Measurements from ENCODE around the gene PLXNA4.

Gene PLXNA4

DNA sequence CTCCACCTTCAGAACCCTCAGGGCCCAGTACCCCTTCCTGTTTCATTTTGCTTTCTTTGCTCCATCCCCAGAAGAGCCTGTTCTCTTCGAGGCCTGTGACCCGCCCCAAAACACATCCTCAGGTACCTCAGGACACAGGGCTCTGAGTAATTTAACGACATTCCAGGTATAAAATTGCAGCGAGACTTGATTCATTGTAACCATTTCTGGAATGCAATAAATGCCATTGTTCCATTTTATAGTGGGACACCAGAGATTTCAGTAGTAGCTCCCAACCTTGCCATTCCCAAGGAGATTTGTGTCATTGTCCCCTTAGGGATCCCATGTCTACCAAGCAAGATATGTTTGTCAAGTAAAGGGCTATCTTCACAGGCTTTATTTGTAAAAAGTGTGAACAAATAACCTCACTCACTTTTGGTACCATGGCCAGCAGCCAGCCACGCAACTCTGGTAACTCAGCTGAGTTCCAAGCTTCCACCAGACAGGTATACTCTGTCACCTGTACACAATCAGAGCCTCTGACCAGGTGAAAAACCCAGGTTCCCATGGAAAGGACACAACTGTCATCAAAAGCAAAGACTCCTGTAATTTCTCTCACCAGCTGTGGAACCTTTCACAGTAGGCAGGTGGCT lies 441.3 kb downstream of the PLXNA4 start:
- no peak overlapping the region for H3K4me3 ChIP-seq (ENCODE audit: low read depth, low read length)
- DNase-seq (ENCODE audit: low read depth), result no peak
- TF ChIP-seq, protein P1, sequence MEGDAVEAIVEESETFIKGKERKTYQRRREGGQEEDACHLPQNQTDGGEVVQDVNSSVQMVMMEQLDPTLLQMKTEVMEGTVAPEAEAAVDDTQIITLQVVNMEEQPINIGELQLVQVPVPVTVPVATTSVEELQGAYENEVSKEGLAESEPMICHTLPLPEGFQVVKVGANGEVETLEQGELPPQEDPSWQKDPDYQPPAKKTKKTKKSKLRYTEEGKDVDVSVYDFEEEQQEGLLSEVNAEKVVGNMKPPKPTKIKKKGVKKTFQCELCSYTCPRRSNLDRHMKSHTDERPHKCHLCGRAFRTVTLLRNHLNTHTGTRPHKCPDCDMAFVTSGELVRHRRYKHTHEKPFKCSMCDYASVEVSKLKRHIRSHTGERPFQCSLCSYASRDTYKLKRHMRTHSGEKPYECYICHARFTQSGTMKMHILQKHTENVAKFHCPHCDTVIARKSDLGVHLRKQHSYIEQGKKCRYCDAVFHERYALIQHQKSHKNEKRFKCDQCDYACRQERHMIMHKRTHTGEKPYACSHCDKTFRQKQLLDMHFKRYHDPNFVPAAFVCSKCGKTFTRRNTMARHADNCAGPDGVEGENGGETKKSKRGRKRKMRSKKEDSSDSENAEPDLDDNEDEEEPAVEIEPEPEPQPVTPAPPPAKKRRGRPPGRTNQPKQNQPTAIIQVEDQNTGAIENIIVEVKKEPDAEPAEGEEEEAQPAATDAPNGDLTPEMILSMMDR (IDR thresholded peaks at IDR 0.05; ENCODE audit: low read depth, low read length, missing control alignments), result no peak

DNA sequence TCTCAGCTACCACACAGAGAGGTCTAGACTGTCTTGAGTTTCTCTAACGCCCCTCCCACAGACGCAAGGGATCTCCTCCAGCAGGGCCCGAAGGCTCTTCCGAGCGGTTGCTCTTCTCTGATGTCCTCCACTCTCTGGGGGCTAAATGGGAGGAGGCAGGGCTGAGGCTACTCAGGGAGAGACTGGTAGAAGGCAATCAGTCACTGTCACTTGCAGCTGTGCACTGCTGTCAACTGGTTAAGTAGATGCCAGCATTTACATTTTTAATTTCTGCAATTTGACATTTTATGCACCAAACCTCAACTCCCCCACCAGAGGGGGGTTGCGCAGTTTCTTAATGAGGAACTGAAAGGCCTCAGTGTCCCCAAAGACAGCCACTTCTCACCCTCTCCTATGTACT lies 442.8 kb downstream of the PLXNA4 start:
- TF ChIP-seq, protein P1 (IDR thresholded peaks at IDR 0.05; ENCODE audit: low read depth, low read length, missing control alignments), result no peak
- no peak overlapping the region for H3K4me3 ChIP-seq (ENCODE audit: low read depth, low read length)
- no peak for DNase-seq (ENCODE audit: low read depth)

DNA sequence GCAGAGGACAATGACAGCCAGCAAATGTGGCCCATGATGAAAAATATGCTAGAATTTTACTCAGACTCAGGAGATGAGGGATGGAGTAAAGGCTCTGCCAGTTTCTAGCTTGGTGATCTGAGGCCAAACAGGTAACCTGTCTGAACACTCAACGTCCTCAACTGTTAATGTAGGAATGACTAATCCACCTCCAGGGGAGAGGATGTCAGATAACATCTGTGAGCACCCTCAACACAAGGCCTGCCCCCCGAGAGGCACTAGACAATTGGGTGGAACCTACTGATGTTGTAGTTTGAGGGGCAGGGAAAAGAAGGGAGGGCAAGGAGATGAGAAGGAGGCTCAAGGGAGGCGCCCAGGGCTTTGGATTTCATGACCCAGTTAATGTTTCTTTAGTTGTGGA lies 445.1 kb downstream of the PLXNA4 start:
- H3K4me3 ChIP-seq (ENCODE audit: low read depth, low read length), result no peak overlapping the region
- TF ChIP-seq, protein P1 (IDR thresholded peaks at IDR 0.05; ENCODE audit: low read depth, low read length, missing control alignments), result no peak
- no peak for DNase-seq (ENCODE audit: low read depth)

DNA sequence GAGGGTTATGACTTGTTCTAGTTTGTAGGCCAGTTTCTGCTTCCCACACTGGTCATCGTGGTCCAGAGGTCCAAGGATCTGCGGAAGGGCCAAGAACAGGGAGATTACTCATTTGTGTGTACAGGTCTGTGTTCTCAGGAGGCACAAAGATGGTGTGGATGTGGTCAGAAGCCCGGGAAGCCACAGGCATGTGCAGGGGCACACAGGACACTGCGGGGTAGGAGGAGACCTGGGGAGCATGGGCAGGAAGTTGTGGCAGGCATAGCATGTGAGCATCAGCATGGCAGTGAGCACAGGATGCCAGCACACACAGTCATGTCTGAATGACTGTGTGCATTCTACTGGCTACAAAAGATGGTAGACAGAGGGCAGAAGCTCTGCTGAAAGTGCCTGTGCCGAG lies 445.8 kb downstream of the PLXNA4 start:
- no peak overlapping the region for H3K4me3 ChIP-seq (ENCODE audit: low read depth, low read length)
- DNase-seq (ENCODE audit: low read depth), result no peak
- TF ChIP-seq, protein P1 (IDR thresholded peaks at IDR 0.05; ENCODE audit: low read depth, low read length, missing control alignments), result no peak

DNA sequence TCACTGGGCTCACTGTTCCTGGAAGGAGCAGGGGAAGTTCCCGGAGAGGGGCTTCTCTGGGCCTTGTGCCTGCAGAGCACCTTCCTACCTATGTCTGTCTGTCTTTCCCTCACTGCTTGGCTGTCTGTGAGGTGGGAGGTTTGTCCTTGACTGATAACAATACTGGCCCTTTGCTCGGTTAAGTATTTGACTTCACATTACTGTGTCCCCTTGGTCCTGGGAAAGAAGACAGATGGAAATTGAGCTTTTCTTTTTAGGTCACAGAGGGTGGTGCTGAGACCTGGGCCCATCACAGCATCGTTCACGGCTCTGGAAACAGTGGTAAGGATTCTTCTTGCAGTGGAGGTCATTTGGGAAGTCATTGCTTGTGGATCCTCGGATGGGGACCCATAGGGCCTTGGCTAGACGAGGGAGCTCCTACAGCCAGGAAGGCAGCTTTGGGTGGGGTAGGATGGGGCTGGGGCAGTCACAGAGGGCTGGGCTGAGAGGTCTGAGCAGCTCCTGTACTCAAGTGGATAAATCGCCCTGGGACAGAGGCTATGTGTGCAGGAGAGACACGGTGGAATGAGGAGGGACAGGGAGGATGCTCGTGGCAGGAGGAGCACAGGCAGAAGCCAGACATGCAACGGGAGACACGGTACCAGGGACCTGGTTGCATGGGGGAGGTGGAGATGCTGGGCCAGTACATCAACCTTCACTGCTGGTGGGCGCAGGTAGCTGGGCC lies 450.2 kb downstream of the PLXNA4 start:
- TF ChIP-seq, protein P1 (IDR thresholded peaks at IDR 0.05; ENCODE audit: low read depth, low read length, missing control alignments), result no peak
- no peak for DNase-seq (ENCODE audit: low read depth)

DNA sequence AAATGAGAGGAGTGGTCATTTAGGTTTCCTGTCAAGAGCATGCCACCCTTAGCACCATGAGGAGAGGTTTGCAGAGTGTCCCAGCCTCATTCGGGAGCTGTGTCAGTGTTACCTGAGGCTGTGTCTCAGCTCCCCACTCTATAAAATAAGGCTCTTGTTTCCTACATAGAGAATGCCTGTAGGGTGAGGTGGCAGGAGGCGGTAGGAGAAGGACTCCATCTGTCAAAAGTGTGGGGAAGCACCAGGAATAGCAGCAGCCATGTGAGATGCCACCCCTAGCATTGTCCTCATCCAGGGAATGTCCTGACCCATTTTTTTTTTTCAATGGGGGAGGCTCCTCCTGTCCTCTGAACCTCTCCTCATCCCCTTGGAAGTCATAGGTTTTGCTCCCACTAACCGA lies 451.2 kb downstream of the PLXNA4 start:
- TF ChIP-seq, protein P1 (IDR thresholded peaks at IDR 0.05; ENCODE audit: low read depth, low read length, missing control alignments), result no peak
- no peak for DNase-seq (ENCODE audit: low read depth)
- no peak overlapping the region for H3K4me3 ChIP-seq (ENCODE audit: low read depth, low read length)

More for the DNA sequence above, 450.2 kb downstream of the PLXNA4 start:
- no peak overlapping the region for H3K4me3 ChIP-seq (ENCODE audit: low read depth, low read length)

DNA sequence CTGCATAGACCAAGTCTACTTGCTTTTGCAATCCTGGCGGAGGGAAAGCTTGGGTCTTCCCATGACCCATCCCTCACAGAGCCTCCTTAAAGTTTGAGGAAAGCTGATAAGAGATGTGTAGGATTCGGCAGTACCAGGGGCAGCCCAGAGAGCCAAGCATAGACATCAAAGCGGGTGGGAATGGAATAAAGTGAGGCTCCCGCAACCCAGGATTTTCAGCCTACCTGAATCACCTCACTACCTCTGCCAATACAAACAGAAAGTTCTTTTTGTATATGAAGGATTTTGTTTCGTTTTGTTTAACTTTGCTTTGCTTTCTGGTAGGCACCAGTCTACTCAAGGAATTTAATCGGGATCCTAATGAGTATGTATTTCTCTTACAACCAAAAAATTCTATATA lies 451.7 kb downstream of the PLXNA4 start:
- TF ChIP-seq, protein P1 (IDR thresholded peaks at IDR 0.05; ENCODE audit: low read depth, low read length, missing control alignments), result no peak
- no peak for DNase-seq (ENCODE audit: low read depth)
- H3K4me3 ChIP-seq (ENCODE audit: low read depth, low read length), result no peak overlapping the region
